OCI-LY7 (cell line): ENCODE measurements around the gene MPEG1.

Source experiments
- EZH2phosphoT487 ChIP-seq: fragments of 200-600 bp; sonication (generic); IDR thresholded peaks from 2 replicates; pipeline ENCODE4 v1.6.1; 2018; ENCODE audit warnings: low read depth, borderline replicate concordance, mild to moderate bottlenecking, mixed run types, antibody characterized with exemption, low read length, moderate library complexity, mixed read lengths
- TF ChIP-seq, protein P1 (sequence below): fragments of 200-600 bp; sonication (generic); conservative IDR thresholded peaks from 2 replicates; pipeline ENCODE4 v1.5.1; 2014; ENCODE audit warnings: mild to moderate bottlenecking, antibody characterized with exemption, low read length, moderate library complexity, mixed read lengths

DNA sequence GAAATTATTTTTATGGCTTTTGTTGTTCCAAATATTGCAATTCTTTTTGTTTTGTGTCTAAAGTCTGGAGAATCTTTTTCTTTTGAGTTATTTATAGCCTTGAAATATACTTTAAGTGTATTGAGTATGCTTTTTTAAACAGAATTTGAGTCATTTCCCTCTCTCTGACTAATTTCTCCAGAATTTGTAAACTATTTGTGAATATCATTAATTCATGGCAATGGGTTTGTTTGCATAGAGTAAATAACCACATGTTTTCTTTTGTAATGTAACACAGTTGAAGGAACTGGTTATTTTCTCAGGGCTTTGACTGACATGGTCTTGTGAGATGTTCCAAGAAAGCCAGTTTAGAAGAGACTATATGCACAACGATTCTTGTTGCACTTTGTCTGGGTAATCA lies 30.9 kb upstream of the MPEG1 start:
- TF ChIP-seq, protein P1, sequence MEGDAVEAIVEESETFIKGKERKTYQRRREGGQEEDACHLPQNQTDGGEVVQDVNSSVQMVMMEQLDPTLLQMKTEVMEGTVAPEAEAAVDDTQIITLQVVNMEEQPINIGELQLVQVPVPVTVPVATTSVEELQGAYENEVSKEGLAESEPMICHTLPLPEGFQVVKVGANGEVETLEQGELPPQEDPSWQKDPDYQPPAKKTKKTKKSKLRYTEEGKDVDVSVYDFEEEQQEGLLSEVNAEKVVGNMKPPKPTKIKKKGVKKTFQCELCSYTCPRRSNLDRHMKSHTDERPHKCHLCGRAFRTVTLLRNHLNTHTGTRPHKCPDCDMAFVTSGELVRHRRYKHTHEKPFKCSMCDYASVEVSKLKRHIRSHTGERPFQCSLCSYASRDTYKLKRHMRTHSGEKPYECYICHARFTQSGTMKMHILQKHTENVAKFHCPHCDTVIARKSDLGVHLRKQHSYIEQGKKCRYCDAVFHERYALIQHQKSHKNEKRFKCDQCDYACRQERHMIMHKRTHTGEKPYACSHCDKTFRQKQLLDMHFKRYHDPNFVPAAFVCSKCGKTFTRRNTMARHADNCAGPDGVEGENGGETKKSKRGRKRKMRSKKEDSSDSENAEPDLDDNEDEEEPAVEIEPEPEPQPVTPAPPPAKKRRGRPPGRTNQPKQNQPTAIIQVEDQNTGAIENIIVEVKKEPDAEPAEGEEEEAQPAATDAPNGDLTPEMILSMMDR = no peak
- no peak for TF ChIP-seq EZH2phosphoT487
